Colonic mucosa (tissue), 4 donors: ENCODE data around the gene AEBP1. TPM values are rescaled to one million over a fixed set of nuclear protein-coding genes. Genes with fewer than 3 reads are reported as not detected.

ENCODE experiments used
- DNase-seq: peaks from one replicate; pipeline ENCODE4 v3.0.0-alpha.2; 2020
- H3K27ac ChIP-seq: fragments of 200-600 bp; one replicate; pipeline ENCODE4 v1.8.0; 2021
- H3K27me3 ChIP-seq: fragments of 200-600 bp; one replicate; pipeline ENCODE4 v1.8.0; 2021
- H3K36me3 ChIP-seq: fragments of 200-600 bp; one replicate; pipeline ENCODE4 v1.8.0; 2021
- H3K4me1 ChIP-seq: fragments of 200-600 bp; one replicate; pipeline ENCODE4 v1.8.0; 2021; ENCODE audit warnings: mild to moderate bottlenecking
- H3K4me3 ChIP-seq: fragments of 200-600 bp; one replicate; pipeline ENCODE4 v1.8.0; 2021
- H3K9ac ChIP-seq, 2 donors: one replicate each; pipeline ENCODE4 v1.7.0; 2013; ENCODE audit warnings: control low read depth in 2 of 2, low read depth in 2 of 2, low read length in 2 of 2
- H3K9me3 ChIP-seq: fragments of 200-600 bp; one replicate; pipeline ENCODE4 v1.8.0; 2021
- CTCF ChIP-seq: fragments of 200-600 bp; IDR thresholded peaks from one replicate; pipeline ENCODE4 v1.8.0; 2022; ENCODE audit warnings: antibody characterized with exemption, mild to moderate bottlenecking
- intact Hi-C: fragments of 100-400 bp; cut with DNase I; formaldehyde crosslinking; loops from one replicate; pipeline ENCODE4 v1.14.1; 2022
- total RNA-seq, 2 donors: library from RNA; stranded (reverse); fragmentation: NEBNext Ultra II Directional in 1 of 2; extraction: Animal tissue kit (Norgen Biotek cat#: 25700) in 1 of 2; gene quantifications; one replicate each; pipeline ENCODE4 v1.2.1, GENCODE V29; 2021
- donor health status: healthy.
- donor health status: DM: no; HTN: no; CAD: no.
- donor health status: DM: no; HTN: no; CAD: no.

Gene AEBP1
- total RNA-seq, 2 donors from 2014 or later: 21.4 to 30.4 TPM

GRCh38 chr7:44098092-44099068, 5.8 kb upstream of the AEBP1 start:
- H3K27ac ChIP-seq: no peak overlapping the region
- no peak overlapping the region for H3K9ac ChIP-seq
- no peaks in the 10 kb centered on the region for H3K4me1 ChIP-seq
- H3K27me3 ChIP-seq: no peaks in the 10 kb centered on the region
- H3K36me3 ChIP-seq: no peaks in the 10 kb centered on the region
- H3K4me3 ChIP-seq: no peak overlapping the region
- intact Hi-C loops: no loop called here
- TF ChIP-seq CTCF: no peak
- DNase-seq: no peak
- no peaks in the 10 kb centered on the region for H3K9me3 ChIP-seq

GRCh38 chr7:44099669-44100068, 4.5 kb upstream of the AEBP1 start:
- DNase-seq: no peak
- H3K4me3 ChIP-seq: no peak overlapping the region
- no peaks in the 10 kb centered on the region for H3K9me3 ChIP-seq
- peaks cover 6% of the 10 kb centered on the region for H3K27me3 ChIP-seq
- H3K9ac ChIP-seq: no peak overlapping the region
- H3K27ac ChIP-seq: peak overlapping the region; percentile 61
- intact Hi-C loops: no loop called here
- no peak for TF ChIP-seq CTCF
- H3K36me3 ChIP-seq: no peaks in the 10 kb centered on the region
- no peaks in the 10 kb centered on the region for H3K4me1 ChIP-seq

- Histone ChIP-seq H3K27me3 (peaks cover 11% of the 10 kb centered on the region), H3K9ac (peak overlapping the region in 1 of 2 donors; percentile 43), H3K36me3 (no peaks in the 10 kb centered on the region), H3K27ac (peak overlapping the region; percentile 61), H3K4me1 (no peaks in the 10 kb centered on the region), H3K4me3 (no peak overlapping the region), H3K9me3 (no peaks in the 10 kb centered on the region)
- no peak for TF ChIP-seq CTCF
- no peak for DNase-seq
- intact Hi-C loops: no loop called here
Observed at GRCh38 chr7:44100458-44101302, 3.5 kb upstream of the AEBP1 start.

- no peak overlapping the region for H3K4me3 ChIP-seq
- intact Hi-C loops: no loop called here
- H3K9ac ChIP-seq: peak overlapping the region in 1 of 2 donors; percentile 43
- DNase-seq: no peak
- H3K36me3 ChIP-seq: no peaks in the 10 kb centered on the region
- no peaks in the 10 kb centered on the region for H3K9me3 ChIP-seq
- TF ChIP-seq CTCF: no peak
- peaks cover 11% of the 10 kb centered on the region for H3K27me3 ChIP-seq
- peak overlapping the region; percentile 61 for H3K27ac ChIP-seq
- no peaks in the 10 kb centered on the region for H3K4me1 ChIP-seq
Observed at GRCh38 chr7:44101303-44101965, 2.7 kb upstream of the AEBP1 start.
